Epithelial cell of proximal tubule (primary cell): ENCODE data around the gene JDP2. TPM values are rescaled to one million over a fixed set of nuclear protein-coding genes. Genes with fewer than 3 reads are reported as not detected.

Experiments used
- DNase-seq: peaks from one replicate; pipeline ENCODE4 v3.0.0-alpha.2; 2011; ENCODE audit warnings: low read depth
- H3K4me3 ChIP-seq: 2 replicates; pipeline ENCODE4 v1.5.1; 2011; ENCODE audit warnings: low read depth, mild to moderate bottlenecking, low read length
- CTCF ChIP-seq: conservative IDR thresholded peaks from 2 replicates; pipeline ENCODE4 v1.5.1; 2012; ENCODE audit warnings: low read depth, mild to moderate bottlenecking, low read length
- total RNA-seq: library from RNA; depleted of rRNA; stranded (reverse); fragments of >200 nt; gene quantifications from 2 replicates; pipeline ENCODE4 v1.2.3, GENCODE V29; 2015

JDP2 gene
- total RNA-seq, 1 donor from 2014 or later, result 16.6 TPM

- peak overlapping the region; percentile 3 for H3K4me3 ChIP-seq
- TF ChIP-seq CTCF, result no peak
- no peak for DNase-seq
Observed at GRCh38 chr14:75430116-75430515, 2.3 kb downstream of the JDP2 start.

- no peak for DNase-seq
- TF ChIP-seq CTCF, result peak; percentile 10
- H3K4me3 ChIP-seq, result peak overlapping the region; percentile 3
Observed at GRCh38 chr14:75430526-75430925, 2.7 kb downstream of the JDP2 start.

- no peak for TF ChIP-seq CTCF
Observed at GRCh38 chr14:75430976-75431375, 3.2 kb downstream of the JDP2 start.

GRCh38 chr14:75431827-75432226, 4.0 kb downstream of the JDP2 start:
- no peak overlapping the region for H3K4me3 ChIP-seq
- no peak for TF ChIP-seq CTCF
- DNase-seq, result no peak

More at GRCh38 chr14:75430976-75431375, 3.2 kb downstream of the JDP2 start:
- no peak for DNase-seq
- H3K4me3 ChIP-seq, result no peak overlapping the region

- H3K4me3 ChIP-seq, result no peak overlapping the region
- DNase-seq, result no peak
- TF ChIP-seq CTCF, result no peak
Observed at GRCh38 chr14:75432411-75432810, 4.6 kb downstream of the JDP2 start.

GRCh38 chr14:75433631-75434071, 5.8 kb downstream of the JDP2 start:
- no peak overlapping the region for H3K4me3 ChIP-seq
- no peak for TF ChIP-seq CTCF
- no peak for DNase-seq

GRCh38 chr14:75434138-75434889, 6.5 kb downstream of the JDP2 start:
- DNase-seq, result no peak
- TF ChIP-seq CTCF, result no peak
- H3K4me3 ChIP-seq, result no peak overlapping the region
